Measurements from ENCODE around the gene PLEK. TPM values are rescaled to one million over a fixed set of nuclear protein-coding genes. Genes with fewer than 3 reads are reported as not detected.

The PLEK gene
- total and polyA plus RNA-seq, 9 of the 15 experiments (the other 6 are each of a cell fraction or from before 2014, with no cell fraction given), result 0.14 to 1.2 (median 0.36) TPM

- TF ChIP-seq, protein P1, sequence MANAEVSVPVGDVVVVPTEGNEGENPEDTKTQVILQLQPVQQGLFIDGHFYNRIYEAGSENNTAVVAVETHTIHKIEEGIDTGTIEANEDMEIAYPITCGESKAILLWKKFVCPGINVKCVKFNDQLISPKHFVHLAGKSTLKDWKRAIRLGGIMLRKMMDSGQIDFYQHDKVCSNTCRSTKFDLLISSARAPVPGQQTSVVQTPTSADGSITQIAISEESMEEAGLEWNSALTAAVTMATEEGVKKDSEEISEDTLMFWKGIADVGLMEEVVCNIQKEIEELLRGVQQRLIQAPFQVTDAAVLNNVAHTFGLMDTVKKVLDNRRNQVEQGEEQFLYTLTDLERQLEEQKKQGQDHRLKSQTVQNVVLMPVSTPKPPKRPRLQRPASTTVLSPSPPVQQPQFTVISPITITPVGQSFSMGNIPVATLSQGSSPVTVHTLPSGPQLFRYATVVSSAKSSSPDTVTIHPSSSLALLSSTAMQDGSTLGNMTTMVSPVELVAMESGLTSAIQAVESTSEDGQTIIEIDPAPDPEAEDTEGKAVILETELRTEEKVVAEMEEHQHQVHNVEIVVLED (CRISPR knock-in tag; IDR thresholded peaks at IDR 0.05), result 0 out of 2 replicates have a peak, but pooled peaks have one; percentile 6
- no peak for TF ChIP-seq NFATC3 (IDR thresholded peaks at IDR 0.05)
- TF ChIP-seq CLOCK (CRISPR knock-in tag; IDR thresholded peaks at IDR 0.05; ENCODE audit: borderline replicate concordance), result no peak
- TF ChIP-seq RBM22 (IDR thresholded peaks at IDR 0.05; ENCODE audit: low read depth, low read length, poor library complexity, severe bottlenecking), result no peak
- no peak for TF ChIP-seq STAG1 (CRISPR knock-in tag; IDR thresholded peaks at IDR 0.05; ENCODE audit: borderline replicate concordance)
- TF ChIP-seq YY1 (IDR thresholded peaks at IDR 0.05; ENCODE audit: borderline replicate concordance in 1 of 3, control insufficient read depth in 1 of 3, extremely low read depth in 1 of 3, insufficient read depth in 3 of 3, insufficient read length in 1 of 3, insufficient replicate concordance in 2 of 3, low read depth in 1 of 3, low read length in 2 of 3), result peak in 2 of 3 experiments; percentile 79 to 86
- peak; percentile 55; the same call in 1 of the 2 replicates for TF ChIP-seq EHMT2 (IDR thresholded peaks at IDR 0.05)
- no peak for TF ChIP-seq PYGO2 (tag; IDR thresholded peaks at IDR 0.05)
- 0 out of 2 replicates have a peak, but pooled peaks have one; percentile 44 for TF ChIP-seq TOE1 (IDR thresholded peaks at IDR 0.05; ENCODE audit: borderline replicate concordance)
- no peak for TF ChIP-seq TOE1 (CRISPR knock-in tag; IDR thresholded peaks at IDR 0.05; ENCODE audit: borderline replicate concordance, low read depth)
- no peak for TF ChIP-seq ATF1 (CRISPR knock-in tag; IDR thresholded peaks at IDR 0.05)
- TF ChIP-seq ATF1 (tag; IDR thresholded peaks at IDR 0.05), result peak; percentile 90
- TF ChIP-seq XRCC5 (IDR thresholded peaks at IDR 0.05; ENCODE audit: low read depth, low read length), result peak; percentile 47; the same call in 1 of the 2 replicates
- peak; percentile 89 to 97 (median 95) for TF ChIP-seq CTCF (IDR thresholded peaks at IDR 0.05 in 2 of 3, conservative IDR thresholded peaks at IDR 0.05 in 1 of 3; ENCODE audit: insufficient read depth in 2 of 3, low read depth in 1 of 3, low read length in 3 of 3)
- TF ChIP-seq SETDB1 (IDR thresholded peaks at IDR 0.05; ENCODE audit: low read length), result no peak
- TF ChIP-seq DMBX1 (CRISPR knock-in tag; IDR thresholded peaks at IDR 0.05; ENCODE audit: borderline replicate concordance), result peak; percentile 71; the same call in 1 of the 2 replicates
- peak; percentile 96 for TF ChIP-seq MYC (IDR thresholded peaks at IDR 0.05; ENCODE audit: low read depth, low read length)
- TF ChIP-seq MYC (CRISPR knock-in tag; IDR thresholded peaks at IDR 0.05; ENCODE audit: borderline replicate concordance, low read depth), result no peak
- TF ChIP-seq NONO (IDR thresholded peaks at IDR 0.05; ENCODE audit: low read depth in 2 of 2, low read length in 1 of 2), result peak in 1 of 2 experiments; percentile 47; a peak in 1 of 4 replicates
- no peak for TF ChIP-seq ZC3H11A (IDR thresholded peaks at IDR 0.05; ENCODE audit: low read depth, low read length)
- no peak for TF ChIP-seq DLX4 (CRISPR knock-in tag; IDR thresholded peaks at IDR 0.05)
- peak; percentile 69 for TF ChIP-seq CXXC5 (CRISPR knock-in tag; IDR thresholded peaks at IDR 0.05)
Measured at GRCh38 chr2:68362069-68362468, 3.0 kb upstream of the PLEK start (continued).
